ENCODE data around the gene DOK5. TPM values are rescaled to one million over a fixed set of nuclear protein-coding genes. Genes with fewer than 3 reads are reported as not detected.
A peak's percentile ranks its signal among the peaks of the same experiment; 100 is the strongest.

The DOK5 gene
- total RNA-seq, 1 donor from 2014 or later: 0.12 TPM

GRCh38 chr20:54619682-54620081, 144.3 kb downstream of the DOK5 start:
- ATAC-seq: no peak

- no peak for ATAC-seq
Measured at GRCh38 chr20:54620611-54621010, 145.2 kb downstream of the DOK5 start.

GRCh38 chr20:54622333-54623295, 147.2 kb downstream of the DOK5 start:
- no peak for ATAC-seq

GRCh38 chr20:54623991-54624569, 148.7 kb downstream of the DOK5 start:
- ATAC-seq: no peak

GRCh38 chr20:54624706-54625390, 149.5 kb downstream of the DOK5 start:
- ATAC-seq: no peak

GRCh38 chr20:54625497-54625896, 150.1 kb downstream of the DOK5 start:
- no peak for ATAC-seq

GRCh38 chr20:54626126-54626525, 150.7 kb downstream of the DOK5 start:
- no peak for ATAC-seq

GRCh38 chr20:54629632-54630031, 154.2 kb downstream of the DOK5 start:
- no peak for ATAC-seq

GRCh38 chr20:54630582-54630981, 155.2 kb downstream of the DOK5 start:
- no peak for ATAC-seq

GRCh38 chr20:54631059-54631458, 155.7 kb downstream of the DOK5 start:
- no peak for ATAC-seq

GRCh38 chr20:54633374-54634355, 158.3 kb downstream of the DOK5 start:
- ATAC-seq: no peak

- no peak for ATAC-seq
Measured at GRCh38 chr20:54636575-54636974, 161.2 kb downstream of the DOK5 start.

GRCh38 chr20:54639941-54640340, 164.5 kb downstream of the DOK5 start:
- no peak for ATAC-seq

GRCh38 chr20:54640800-54641199, 165.4 kb downstream of the DOK5 start:
- ATAC-seq: no peak

GRCh38 chr20:54642864-54643667, 167.7 kb downstream of the DOK5 start:
- no peak for ATAC-seq

GRCh38 chr20:54643761-54644160, 168.4 kb downstream of the DOK5 start:
- peak; percentile 54 for ATAC-seq

GRCh38 chr20:54645445-54646155, 170.2 kb downstream of the DOK5 start:
- no peak for ATAC-seq

- no peak for ATAC-seq
Measured at GRCh38 chr20:54646156-54646517, 170.7 kb downstream of the DOK5 start.

GRCh38 chr20:54648421-54649142, 173.2 kb downstream of the DOK5 start:
- no peak for ATAC-seq

GRCh38 chr20:54649511-54649962, 174.1 kb downstream of the DOK5 start:
- ATAC-seq: peak; percentile 81
